DOHH2 (cell line): Measurements from ENCODE around the gene CLPTM1L.

Source experiments
- H3F3A ChIP-seq: fragments of 200-600 bp; sonication (generic), shearing (Covaris generic); 2 replicates; pipeline ENCODE4 v1.6.0; 2016; ENCODE audit warnings: antibody characterized with exemption, mild to moderate bottlenecking; ENCODE audit not compliant: control insufficient read depth, insufficient read depth
- H3K27ac ChIP-seq: fragments of 200-600 bp; sonication (generic); 2 replicates; pipeline ENCODE4 v1.5.1; 2014; ENCODE audit warnings: low read depth, mild to moderate bottlenecking, low read length, moderate library complexity
- H3K27me3 ChIP-seq: fragments of 200-600 bp; sonication (generic); 2 replicates; pipeline ENCODE4 v1.6.1; 2014; ENCODE audit warnings: mild to moderate bottlenecking, low read length, mixed read lengths; ENCODE audit not compliant: control insufficient read depth
- H3K36me3 ChIP-seq: fragments of 200-600 bp; sonication (generic); 2 replicates; pipeline ENCODE4 v1.6.1; 2014; ENCODE audit warnings: mild to moderate bottlenecking, low read length, moderate library complexity, mixed read lengths; ENCODE audit not compliant: control insufficient read depth
- H3K4me1 ChIP-seq: fragments of 200-600 bp; sonication (generic); 2 replicates; pipeline ENCODE4 v1.6.1; 2014; ENCODE audit warnings: mild to moderate bottlenecking, low read length, mixed read lengths; ENCODE audit not compliant: control insufficient read depth
- H3K4me2 ChIP-seq: fragments of 200-600 bp; sonication (generic); 2 replicates; pipeline ENCODE4 v1.6.0; 2014; ENCODE audit warnings: mild to moderate bottlenecking, low read length, moderate library complexity
- H3K4me3 ChIP-seq: fragments of 200-600 bp; sonication (generic); 2 replicates; pipeline ENCODE4 v1.5.1; 2014; ENCODE audit warnings: mild to moderate bottlenecking, low read length, mixed read lengths
- H3K79me2 ChIP-seq: fragments of 200-600 bp; sonication (generic); 2 replicates; pipeline ENCODE4 v1.6.1; 2014; ENCODE audit warnings: mild to moderate bottlenecking, low read length, mixed read lengths; ENCODE audit not compliant: control insufficient read depth
- H3K9me2 ChIP-seq: fragments of 200-600 bp; sonication (generic); replicated peaks from 2 replicates; pipeline ENCODE4 v1.6.1; 2014; ENCODE audit warnings: mild to moderate bottlenecking, low read length, mixed read lengths; ENCODE audit not compliant: control insufficient read depth
- H3K9me3 ChIP-seq: fragments of 200-600 bp; sonication (generic); 2 replicates; pipeline ENCODE4 v1.6.1; 2014; ENCODE audit warnings: antibody characterized with exemption, low read length, mixed read lengths; ENCODE audit not compliant: control insufficient read depth, insufficient read depth
- H4K20me1 ChIP-seq: fragments of 200-600 bp; sonication (generic); 2 replicates; pipeline ENCODE4 v1.6.0; 2014; ENCODE audit warnings: low read depth, mild to moderate bottlenecking, antibody characterized with exemption, low read length, moderate library complexity; ENCODE audit not compliant: control insufficient read depth, insufficient read depth
- CTCF ChIP-seq: fragments of 200-600 bp; sonication (generic); IDR thresholded peaks from one replicate; pipeline ENCODE4 v1.5.1; 2014; ENCODE audit warnings: antibody characterized with exemption, mild to moderate bottlenecking, low read depth, low read length; ENCODE audit not compliant: poor library complexity, severe bottlenecking
- EZH2phosphoT487 ChIP-seq: fragments of 200-600 bp; sonication (generic); IDR thresholded peaks from 2 replicates; pipeline ENCODE4 v1.6.1; 2017; ENCODE audit warnings: borderline replicate concordance, mild to moderate bottlenecking, antibody characterized with exemption, low read length, moderate library complexity, mixed read lengths

Gene CLPTM1L

GRCh38 chr5:1293416-1294205 lies 51.3 kb downstream of the CLPTM1L start:
- peak overlapping the region; percentile 90 for H3K4me2 ChIP-seq
- H3K4me1 ChIP-seq, result peaks cover 64% of the 10 kb centered on the region
- H3K27me3 ChIP-seq, result no peaks in the 10 kb centered on the region
- H3K9me3 ChIP-seq, result no peaks in the 10 kb centered on the region
- no peaks in the 10 kb centered on the region for H4K20me1 ChIP-seq
- peak overlapping the region; percentile 90 for H3K4me3 ChIP-seq
- peaks cover 46% of the 10 kb centered on the region for H3K36me3 ChIP-seq
- peaks cover 68% of the 10 kb centered on the region for H3K79me2 ChIP-seq
- H3F3A ChIP-seq, result peaks cover 11% of the 10 kb centered on the region; the same call in 1 of the 2 replicates
- TF ChIP-seq CTCF (no peak), EZH2phosphoT487 (no peak)
- no peak overlapping the region for H3K27ac ChIP-seq
- H3K9me2 ChIP-seq, result no peaks in the 10 kb centered on the region

- peaks cover 52% of the 10 kb centered on the region for H3K36me3 ChIP-seq
- H3K9me2 ChIP-seq, result no peaks in the 10 kb centered on the region
- H3K27ac ChIP-seq, result no peak overlapping the region
- peaks cover 57% of the 10 kb centered on the region for H3K4me1 ChIP-seq
- peaks cover 13% of the 10 kb centered on the region; the same call in 1 of the 2 replicates for H3F3A ChIP-seq
- H3K4me2 ChIP-seq, result peak overlapping the region; percentile 90
- H3K27me3 ChIP-seq, result no peaks in the 10 kb centered on the region
- no peaks in the 10 kb centered on the region for H4K20me1 ChIP-seq
- no peak for TF ChIP-seq EZH2phosphoT487
- TF ChIP-seq CTCF, result no peak
- H3K79me2 ChIP-seq, result peaks cover 74% of the 10 kb centered on the region
- peak overlapping the region; percentile 90 for H3K4me3 ChIP-seq
- no peaks in the 10 kb centered on the region for H3K9me3 ChIP-seq
Measured at GRCh38 chr5:1292846-1293415, 52.0 kb downstream of the CLPTM1L start.

GRCh38 chr5:1292139-1292538 lies 52.8 kb downstream of the CLPTM1L start:
- Histone ChIP-seq H3K4me1 (peaks cover 51% of the 10 kb centered on the region), H3K4me3 (peak overlapping the region; percentile 90), H3K79me2 (peaks cover 82% of the 10 kb centered on the region), H3K9me3 (no peaks in the 10 kb centered on the region), H3K27ac (no peak overlapping the region), H3K36me3 (peaks cover 57% of the 10 kb centered on the region), H3F3A (peaks cover 16% of the 10 kb centered on the region; the same call in 1 of the 2 replicates), H3K27me3 (no peaks in the 10 kb centered on the region), H3K9me2 (no peaks in the 10 kb centered on the region), H4K20me1 (no peaks in the 10 kb centered on the region), H3K4me2 (peak overlapping the region; percentile 90)
- no peak for TF ChIP-seq EZH2phosphoT487
- no peak for TF ChIP-seq CTCF
